GM21825 (cell line): ENCODE results near the gene CD37.
"Not testable (repeated sequence)": the region's sequence is repeated elsewhere in the genome, so short reads cannot be mapped to it uniquely, and the experiment has no call there.

Experiments
- ATAC-seq: cut with Tn5 transposase; IDR thresholded peaks from one replicate; pipeline ENCODE4 v1.9.1; 2021; ENCODE audit warnings: mild to moderate bottlenecking, moderate library complexity; ENCODE audit not compliant: unreplicated experiment

Gene CD37

GRCh38 chr19:49373174-49373573, 38.0 kb downstream of the CD37 start:
- ATAC-seq = not testable (repeated sequence)

GRCh38 chr19:49374665-49375434, 39.6 kb downstream of the CD37 start:
- ATAC-seq = no peak

- no peak for ATAC-seq
Observed at GRCh38 chr19:49378512-49378911, 43.3 kb downstream of the CD37 start.

- no peak for ATAC-seq
Observed at GRCh38 chr19:49380391-49380790, 45.2 kb downstream of the CD37 start.

- no peak for ATAC-seq
Observed at GRCh38 chr19:49382639-49383038, 47.4 kb downstream of the CD37 start.

GRCh38 chr19:49383599-49383998, 48.4 kb downstream of the CD37 start:
- ATAC-seq = no peak

GRCh38 chr19:49387936-49388372, 52.7 kb downstream of the CD37 start, which contains the start of gene KASH5:
KASH5 (plus strand) TSS chr19:49388249; CDS start chr19:49390884, 2,635 bp downstream.
- peak; percentile 49 for ATAC-seq

- no peak for ATAC-seq
Observed at GRCh38 chr19:49389406-49389805, 54.2 kb downstream of the CD37 start.
